K562 (cell line): Measurements from ENCODE around the gene GJC2. TPM values are rescaled to one million over a fixed set of nuclear protein-coding genes. Genes with fewer than 3 reads are reported as not detected.

Experiments
- BACH1 ChIP-seq: fragments of 200-800 bp; sonication (Bioruptor generic); IDR thresholded peaks from 2 replicates; pipeline ENCODE4 v1.6.1; 2016; ENCODE audit warnings: missing genetic modification characterization, missing compliant biosample characterization
- GTF2A2 ChIP-seq: IDR thresholded peaks from 2 replicates; pipeline ENCODE4 v1.6.1; 2016; ENCODE audit warnings: mild to moderate bottlenecking, missing genetic modification characterization, missing compliant biosample characterization
- L3MBTL2 ChIP-seq: fragments of 450-650 bp; IDR thresholded peaks from 2 replicates; pipeline ENCODE4 v1.6.1; 2016; ENCODE audit warnings: mild to moderate bottlenecking, moderate library complexity
- MAFG ChIP-seq: fragments of 450-650 bp; conservative IDR thresholded peaks from 2 replicates; pipeline ENCODE4 v1.6.1; 2016; ENCODE audit warnings: missing genetic modification characterization, missing compliant biosample characterization
- RFX5 ChIP-seq: IDR thresholded peaks from 2 replicates; pipeline ENCODE4 v1.6.1; 2011; ENCODE audit warnings: low read depth, mild to moderate bottlenecking, improper control_type of control experiment, low read length
- SP1 ChIP-seq: sonication (generic); formaldehyde crosslinking; IDR thresholded peaks from 2 replicates; pipeline ENCODE4 v1.8.1; 2022; ENCODE audit warnings: mild to moderate bottlenecking, missing genetic modification reagents
- TAF15 ChIP-seq: fragments of 200-400 bp; formaldehyde crosslinking; IDR thresholded peaks from 2 replicates; pipeline ENCODE4 v1.6.1; 2017; ENCODE audit warnings: mild to moderate bottlenecking, low read depth, low read length, moderate library complexity
- ZKSCAN8 ChIP-seq: fragments of 200-800 bp; sonication (Bioruptor generic); IDR thresholded peaks from 2 replicates; pipeline ENCODE4 v1.6.1; 2016; ENCODE audit warnings: missing genetic modification characterization, missing compliant biosample characterization
- ZNF707 ChIP-seq: fragments of 250-450 bp; sonication (Bioruptor Pico); conservative IDR thresholded peaks from 2 replicates; pipeline ENCODE4 v1.8.0; 2022; ENCODE audit warnings: inconsistent platforms, mild to moderate bottlenecking, moderate library complexity
- polyA plus RNA-seq, 8 experiments: library from polyadenylated mRNA; depleted of rRNA in 4 of 8; stranded (reverse) in 5 of 8; unstranded in 3 of 8; fragments of >200 nt; fragmentation: Nextera tagmentation in 2 of 8; fragmentation: Illumina TruSeq in 1 of 8; extraction: Ambion mirVana in 2 of 8; extraction: Trizol in 1 of 8; gene quantifications; 2 replicates each; pipeline versions ENCODE4 v1.2.1 to v1.2.3, GENCODE V29; 2011 to 2014; ENCODE audit warnings: inconsistent platforms in 1 of 8, missing spikeins in 1 of 8
- total RNA-seq, 7 experiments: library from RNA; depleted of rRNA in 6 of 7; stranded (reverse); fragments of >200 nt in 6 of 7; fragmentation: Illumina TruSeq in 2 of 7; extraction: Trizol in 2 of 7; gene quantifications; 2 replicates each; pipeline versions ENCODE4 v1.2.1 to v1.2.3, GENCODE V29; 2011 to 2021; ENCODE audit warnings: low replicate concordance in 1 of 7
- TF ChIP-seq, protein P1 (sequence below): fragments of 450-650 bp; formaldehyde crosslinking; IDR thresholded peaks from 2 replicates; pipeline ENCODE4 v1.4.0; 2020; ENCODE audit warnings: mild to moderate bottlenecking, mixed read lengths
- TF ChIP-seq, protein P2 (sequence below), 2 experiments: fragments of 450-650 bp; IDR thresholded peaks; 2 replicates each; pipeline ENCODE4 v1.6.1; 2018; ENCODE audit warnings: mild to moderate bottlenecking in 2 of 2, low read depth in 1 of 2; ENCODE audit not compliant: partially characterized antibody in 2 of 2
- TF ChIP-seq, protein P3 (sequence below): fragments of 450-650 bp; formaldehyde crosslinking; IDR thresholded peaks from 2 replicates; pipeline ENCODE4 v1.4.0; 2022; ENCODE audit warnings: missing genetic modification characterization
- TF ChIP-seq, protein P4 (sequence below): sonication (generic); formaldehyde crosslinking; IDR thresholded peaks from 2 replicates; pipeline ENCODE4 v1.9.0; 2022; ENCODE audit warnings: mild to moderate bottlenecking, missing genetic modification reagents

The GJC2 gene
- total and polyA plus RNA-seq, 9 of the 15 experiments (the other 6 are each of a cell fraction or from before 2014, with no cell fraction given), result 0.03 to 0.62 (median 0.11) TPM; not detected in 2

DNA sequence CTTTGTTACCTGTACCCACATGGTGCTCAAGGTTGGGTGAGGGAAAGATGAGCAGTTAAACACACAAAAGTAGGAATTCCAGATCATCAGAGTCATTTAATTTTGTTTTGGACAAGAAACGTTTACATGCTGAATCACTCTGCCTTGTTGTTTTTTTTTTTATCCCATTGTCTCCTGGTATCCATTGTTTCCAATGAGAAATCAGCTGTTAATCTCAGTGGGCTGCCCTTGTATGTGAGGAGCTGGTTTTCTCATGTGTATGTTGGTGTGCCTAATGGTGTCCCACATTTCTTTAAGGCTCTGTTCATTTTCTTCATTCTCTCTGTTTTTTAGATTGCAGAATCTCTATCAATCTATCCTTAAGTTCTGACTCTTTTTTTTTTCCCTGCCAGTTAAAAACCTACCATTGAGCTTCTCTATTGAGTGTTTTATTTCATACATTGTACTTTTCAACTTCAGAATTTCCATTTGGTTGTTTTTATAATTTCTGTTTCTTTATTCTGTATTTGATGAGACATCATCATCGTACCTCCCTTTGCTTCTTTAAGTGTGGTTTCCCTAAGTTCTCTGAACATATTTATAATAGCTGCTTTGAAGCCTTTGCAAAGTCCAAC, 49.4 kb downstream of the GJC2 start (continued):
- TF ChIP-seq, protein P1, sequence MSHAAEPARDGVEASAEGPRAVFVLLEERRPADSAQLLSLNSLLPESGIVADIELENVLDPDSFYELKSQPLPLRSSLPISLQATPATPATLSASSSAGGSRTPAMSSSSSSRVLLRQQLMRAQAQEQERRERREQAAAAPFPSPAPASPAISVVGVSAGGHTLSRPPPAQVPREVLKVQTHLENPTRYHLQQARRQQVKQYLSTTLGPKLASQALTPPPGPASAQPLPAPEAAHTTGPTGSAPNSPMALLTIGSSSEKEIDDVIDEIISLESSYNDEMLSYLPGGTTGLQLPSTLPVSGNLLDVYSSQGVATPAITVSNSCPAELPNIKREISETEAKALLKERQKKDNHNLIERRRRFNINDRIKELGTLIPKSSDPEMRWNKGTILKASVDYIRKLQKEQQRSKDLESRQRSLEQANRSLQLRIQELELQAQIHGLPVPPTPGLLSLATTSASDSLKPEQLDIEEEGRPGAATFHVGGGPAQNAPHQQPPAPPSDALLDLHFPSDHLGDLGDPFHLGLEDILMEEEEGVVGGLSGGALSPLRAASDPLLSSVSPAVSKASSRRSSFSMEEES (CRISPR knock-in tag), result no peak
- TF ChIP-seq, protein P2, sequence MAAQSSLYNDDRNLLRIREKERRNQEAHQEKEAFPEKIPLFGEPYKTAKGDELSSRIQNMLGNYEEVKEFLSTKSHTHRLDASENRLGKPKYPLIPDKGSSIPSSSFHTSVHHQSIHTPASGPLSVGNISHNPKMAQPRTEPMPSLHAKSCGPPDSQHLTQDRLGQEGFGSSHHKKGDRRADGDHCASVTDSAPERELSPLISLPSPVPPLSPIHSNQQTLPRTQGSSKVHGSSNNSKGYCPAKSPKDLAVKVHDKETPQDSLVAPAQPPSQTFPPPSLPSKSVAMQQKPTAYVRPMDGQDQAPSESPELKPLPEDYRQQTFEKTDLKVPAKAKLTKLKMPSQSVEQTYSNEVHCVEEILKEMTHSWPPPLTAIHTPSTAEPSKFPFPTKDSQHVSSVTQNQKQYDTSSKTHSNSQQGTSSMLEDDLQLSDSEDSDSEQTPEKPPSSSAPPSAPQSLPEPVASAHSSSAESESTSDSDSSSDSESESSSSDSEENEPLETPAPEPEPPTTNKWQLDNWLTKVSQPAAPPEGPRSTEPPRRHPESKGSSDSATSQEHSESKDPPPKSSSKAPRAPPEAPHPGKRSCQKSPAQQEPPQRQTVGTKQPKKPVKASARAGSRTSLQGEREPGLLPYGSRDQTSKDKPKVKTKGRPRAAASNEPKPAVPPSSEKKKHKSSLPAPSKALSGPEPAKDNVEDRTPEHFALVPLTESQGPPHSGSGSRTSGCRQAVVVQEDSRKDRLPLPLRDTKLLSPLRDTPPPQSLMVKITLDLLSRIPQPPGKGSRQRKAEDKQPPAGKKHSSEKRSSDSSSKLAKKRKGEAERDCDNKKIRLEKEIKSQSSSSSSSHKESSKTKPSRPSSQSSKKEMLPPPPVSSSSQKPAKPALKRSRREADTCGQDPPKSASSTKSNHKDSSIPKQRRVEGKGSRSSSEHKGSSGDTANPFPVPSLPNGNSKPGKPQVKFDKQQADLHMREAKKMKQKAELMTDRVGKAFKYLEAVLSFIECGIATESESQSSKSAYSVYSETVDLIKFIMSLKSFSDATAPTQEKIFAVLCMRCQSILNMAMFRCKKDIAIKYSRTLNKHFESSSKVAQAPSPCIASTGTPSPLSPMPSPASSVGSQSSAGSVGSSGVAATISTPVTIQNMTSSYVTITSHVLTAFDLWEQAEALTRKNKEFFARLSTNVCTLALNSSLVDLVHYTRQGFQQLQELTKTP (IDR thresholded peaks at IDR 0.05; ENCODE audit: low read depth in 1 of 2, partially characterized antibody in 2 of 2), result peak; percentile 57 to 62
- TF ChIP-seq L3MBTL2 (no peak), ZKSCAN8 (CRISPR knock-in tag) (no peak), TAF15 (no peak), MAFG (peak; percentile 72), RFX5 (no peak), BACH1 (tag) (no peak), ZNF707 (CRISPR knock-in tag) (no peak), SP1 (CRISPR knock-in tag) (no peak), GTF2A2 (tag) (0 out of 2 replicates have a peak, but pooled peaks have one; percentile 26)
- TF ChIP-seq, protein P3, sequence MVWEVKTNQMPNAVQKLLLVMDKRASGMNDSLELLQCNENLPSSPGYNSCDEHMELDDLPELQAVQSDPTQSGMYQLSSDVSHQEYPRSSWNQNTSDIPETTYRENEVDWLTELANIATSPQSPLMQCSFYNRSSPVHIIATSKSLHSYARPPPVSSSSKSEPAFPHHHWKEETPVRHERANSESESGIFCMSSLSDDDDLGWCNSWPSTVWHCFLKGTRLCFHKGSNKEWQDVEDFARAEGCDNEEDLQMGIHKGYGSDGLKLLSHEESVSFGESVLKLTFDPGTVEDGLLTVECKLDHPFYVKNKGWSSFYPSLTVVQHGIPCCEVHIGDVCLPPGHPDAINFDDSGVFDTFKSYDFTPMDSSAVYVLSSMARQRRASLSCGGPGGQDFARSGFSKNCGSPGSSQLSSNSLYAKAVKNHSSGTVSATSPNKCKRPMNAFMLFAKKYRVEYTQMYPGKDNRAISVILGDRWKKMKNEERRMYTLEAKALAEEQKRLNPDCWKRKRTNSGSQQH (CRISPR knock-in tag), result no peak
- TF ChIP-seq, protein P4, sequence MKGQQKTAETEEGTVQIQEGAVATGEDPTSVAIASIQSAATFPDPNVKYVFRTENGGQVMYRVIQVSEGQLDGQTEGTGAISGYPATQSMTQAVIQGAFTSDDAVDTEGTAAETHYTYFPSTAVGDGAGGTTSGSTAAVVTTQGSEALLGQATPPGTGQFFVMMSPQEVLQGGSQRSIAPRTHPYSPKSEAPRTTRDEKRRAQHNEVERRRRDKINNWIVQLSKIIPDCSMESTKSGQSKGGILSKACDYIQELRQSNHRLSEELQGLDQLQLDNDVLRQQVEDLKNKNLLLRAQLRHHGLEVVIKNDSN (CRISPR knock-in tag), result no peak
- TF ChIP-seq, all 486 proteins: peak for 56
